ENCODE results near the gene RIMS4. TPM values are rescaled to one million over a fixed set of nuclear protein-coding genes. Genes with fewer than 3 reads are reported as not detected.

Gene RIMS4
- total RNA-seq, 1 donor = 0.36 TPM

- no peak for DNase-seq (ENCODE audit: insufficient read length, low spot score, missing footprints)
- Histone ChIP-seq H3K27me3 (ENCODE audit: insufficient read depth, low read length) (no peaks in the 10 kb centered on the region), H3K36me3 (ENCODE audit: insufficient read depth, low read length) (no peaks in the 10 kb centered on the region), H3K4me1 (ENCODE audit: insufficient read depth, low read length) (peaks cover 42% of the 10 kb centered on the region), H3K27ac (ENCODE audit: low read depth, low read length) (no peak overlapping the region), H3K4me3 (ENCODE audit: insufficient read depth, low read length) (no peak overlapping the region), H3K9me3 (ENCODE audit: low read depth, low read length) (no peaks in the 10 kb centered on the region), H3K4me2 (ENCODE audit: insufficient read depth, low read length) (no peak overlapping the region), H4K20me1 (ENCODE audit: insufficient read depth, low read length) (no peaks in the 10 kb centered on the region), H2AFZ (ENCODE audit: low read length) (no peak overlapping the region), H3K79me2 (ENCODE audit: insufficient read depth, low read length) (no peaks in the 10 kb centered on the region)
- TF ChIP-seq, protein P1, sequence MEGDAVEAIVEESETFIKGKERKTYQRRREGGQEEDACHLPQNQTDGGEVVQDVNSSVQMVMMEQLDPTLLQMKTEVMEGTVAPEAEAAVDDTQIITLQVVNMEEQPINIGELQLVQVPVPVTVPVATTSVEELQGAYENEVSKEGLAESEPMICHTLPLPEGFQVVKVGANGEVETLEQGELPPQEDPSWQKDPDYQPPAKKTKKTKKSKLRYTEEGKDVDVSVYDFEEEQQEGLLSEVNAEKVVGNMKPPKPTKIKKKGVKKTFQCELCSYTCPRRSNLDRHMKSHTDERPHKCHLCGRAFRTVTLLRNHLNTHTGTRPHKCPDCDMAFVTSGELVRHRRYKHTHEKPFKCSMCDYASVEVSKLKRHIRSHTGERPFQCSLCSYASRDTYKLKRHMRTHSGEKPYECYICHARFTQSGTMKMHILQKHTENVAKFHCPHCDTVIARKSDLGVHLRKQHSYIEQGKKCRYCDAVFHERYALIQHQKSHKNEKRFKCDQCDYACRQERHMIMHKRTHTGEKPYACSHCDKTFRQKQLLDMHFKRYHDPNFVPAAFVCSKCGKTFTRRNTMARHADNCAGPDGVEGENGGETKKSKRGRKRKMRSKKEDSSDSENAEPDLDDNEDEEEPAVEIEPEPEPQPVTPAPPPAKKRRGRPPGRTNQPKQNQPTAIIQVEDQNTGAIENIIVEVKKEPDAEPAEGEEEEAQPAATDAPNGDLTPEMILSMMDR (IDR thresholded peaks at IDR 0.05; ENCODE audit: extremely low read depth, low read depth, low read length) = no peak
Observed at GRCh38 chr20:44709380-44709779, 101.0 kb downstream of the RIMS4 start.

DNA sequence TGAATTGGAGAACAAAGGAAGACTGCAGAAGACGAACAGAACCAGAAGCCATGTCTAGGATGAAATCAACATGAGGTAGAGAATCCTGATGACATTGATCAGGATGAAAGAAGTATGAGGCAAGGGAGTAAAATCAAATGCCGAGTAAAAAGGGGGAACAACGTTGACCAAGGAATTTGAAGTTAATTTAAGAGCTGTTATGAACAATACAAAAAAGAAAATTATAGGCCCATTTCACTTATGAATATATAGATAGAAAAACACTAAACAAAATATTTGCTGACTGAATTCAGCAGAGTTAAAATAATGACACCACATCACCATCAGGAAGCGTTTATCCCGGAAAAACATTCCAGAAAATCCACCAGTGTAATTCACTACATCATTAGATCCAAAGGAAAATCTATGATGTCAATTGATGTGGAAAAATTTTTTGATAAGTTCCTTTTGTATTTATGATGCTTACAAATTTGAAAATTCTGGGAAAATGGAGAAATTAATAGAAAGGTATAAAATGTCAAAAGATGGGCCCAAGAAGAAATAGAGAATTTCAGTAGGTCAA is 103.2 kb downstream of the RIMS4 start:
- Histone ChIP-seq H3K9me3 (ENCODE audit: low read depth, low read length) (no peaks in the 10 kb centered on the region), H3K27me3 (ENCODE audit: insufficient read depth, low read length) (no peaks in the 10 kb centered on the region), H4K20me1 (ENCODE audit: insufficient read depth, low read length) (no peaks in the 10 kb centered on the region), H3K4me3 (ENCODE audit: insufficient read depth, low read length) (no peak overlapping the region), H3K27ac (ENCODE audit: low read depth, low read length) (peak overlapping the region; percentile 75), H3K4me1 (ENCODE audit: insufficient read depth, low read length) (peaks cover 62% of the 10 kb centered on the region), H3K36me3 (ENCODE audit: insufficient read depth, low read length) (no peaks in the 10 kb centered on the region), H3K4me2 (ENCODE audit: insufficient read depth, low read length) (no peak overlapping the region), H3K79me2 (ENCODE audit: insufficient read depth, low read length) (no peaks in the 10 kb centered on the region), H2AFZ (ENCODE audit: low read length) (no peak overlapping the region)
- TF ChIP-seq, protein P1 (IDR thresholded peaks at IDR 0.05; ENCODE audit: extremely low read depth, low read depth, low read length) = no peak
- DNase-seq (ENCODE audit: insufficient read length, low spot score, missing footprints) = peak; percentile 78

DNA sequence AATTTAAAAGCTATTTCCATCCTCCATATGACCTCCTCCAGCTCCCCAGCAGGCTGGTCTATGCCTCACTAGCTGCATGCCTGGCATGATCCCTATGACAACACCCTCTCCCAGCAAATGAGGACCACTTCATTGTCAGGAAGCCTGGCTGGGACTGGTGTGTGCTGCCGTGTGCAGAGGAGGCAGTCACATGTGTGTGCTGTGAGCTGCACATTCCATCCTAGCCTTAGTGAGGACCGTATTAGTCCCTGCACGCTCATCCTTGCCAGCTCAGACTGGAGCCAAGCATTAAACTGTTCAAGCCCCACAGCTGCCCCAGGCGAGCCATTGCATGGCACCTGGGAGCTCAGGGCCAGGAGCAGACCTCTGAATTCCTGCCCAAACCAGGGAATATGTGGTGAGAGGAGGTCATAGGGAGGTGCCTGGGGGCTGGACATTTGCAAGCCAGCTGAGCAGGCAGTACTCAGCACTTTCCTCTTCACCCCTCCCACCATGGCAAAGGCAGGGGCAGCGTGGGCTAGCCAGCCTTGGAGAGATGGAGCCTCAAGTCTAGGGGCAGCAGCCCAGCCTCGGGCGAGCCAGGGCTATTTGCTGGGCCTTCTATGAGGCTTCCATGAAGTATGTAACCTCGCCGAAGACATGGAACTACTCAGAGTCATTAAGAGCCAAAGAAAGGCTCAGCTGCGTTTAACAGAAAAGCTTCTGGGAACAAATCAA is 103.9 kb downstream of the RIMS4 start:
- H3K4me2 ChIP-seq (ENCODE audit: insufficient read depth, low read length) = no peak overlapping the region
- TF ChIP-seq, protein P1 (IDR thresholded peaks at IDR 0.05; ENCODE audit: extremely low read depth, low read depth, low read length) = no peak
- H3K27me3 ChIP-seq (ENCODE audit: insufficient read depth, low read length) = no peaks in the 10 kb centered on the region
- no peaks in the 10 kb centered on the region for H3K9me3 ChIP-seq (ENCODE audit: low read depth, low read length)
- no peaks in the 10 kb centered on the region for H4K20me1 ChIP-seq (ENCODE audit: insufficient read depth, low read length)
- peak overlapping the region; percentile 8 for H2AFZ ChIP-seq (ENCODE audit: low read length)
- H3K79me2 ChIP-seq (ENCODE audit: insufficient read depth, low read length) = no peaks in the 10 kb centered on the region
- H3K4me3 ChIP-seq (ENCODE audit: insufficient read depth, low read length) = no peak overlapping the region
- peaks cover 66% of the 10 kb centered on the region for H3K4me1 ChIP-seq (ENCODE audit: insufficient read depth, low read length)
- DNase-seq (ENCODE audit: insufficient read length, low spot score, missing footprints) = peak; percentile 97
- no peaks in the 10 kb centered on the region for H3K36me3 ChIP-seq (ENCODE audit: insufficient read depth, low read length)
- H3K27ac ChIP-seq (ENCODE audit: low read depth, low read length) = peak overlapping the region; percentile 75

- TF ChIP-seq, protein P1 (IDR thresholded peaks at IDR 0.05; ENCODE audit: extremely low read depth, low read depth, low read length) = no peak
- Histone ChIP-seq H3K27me3 (ENCODE audit: insufficient read depth, low read length) (no peaks in the 10 kb centered on the region), H4K20me1 (ENCODE audit: insufficient read depth, low read length) (no peaks in the 10 kb centered on the region), H3K36me3 (ENCODE audit: insufficient read depth, low read length) (no peaks in the 10 kb centered on the region), H3K4me2 (ENCODE audit: insufficient read depth, low read length) (no peak overlapping the region), H3K79me2 (ENCODE audit: insufficient read depth, low read length) (no peaks in the 10 kb centered on the region), H2AFZ (ENCODE audit: low read length) (no peak overlapping the region), H3K4me1 (ENCODE audit: insufficient read depth, low read length) (peaks cover 64% of the 10 kb centered on the region), H3K27ac (ENCODE audit: low read depth, low read length) (peak overlapping the region; percentile 75), H3K9me3 (ENCODE audit: low read depth, low read length) (no peaks in the 10 kb centered on the region), H3K4me3 (ENCODE audit: insufficient read depth, low read length) (no peak overlapping the region)
- DNase-seq (ENCODE audit: insufficient read length, low spot score, missing footprints) = no peak
Observed at GRCh38 chr20:44705364-44706094, 104.8 kb downstream of the RIMS4 start.

All from osteoblast (primary cell).